ENCODE results near the gene KIAA1755.

DNA sequence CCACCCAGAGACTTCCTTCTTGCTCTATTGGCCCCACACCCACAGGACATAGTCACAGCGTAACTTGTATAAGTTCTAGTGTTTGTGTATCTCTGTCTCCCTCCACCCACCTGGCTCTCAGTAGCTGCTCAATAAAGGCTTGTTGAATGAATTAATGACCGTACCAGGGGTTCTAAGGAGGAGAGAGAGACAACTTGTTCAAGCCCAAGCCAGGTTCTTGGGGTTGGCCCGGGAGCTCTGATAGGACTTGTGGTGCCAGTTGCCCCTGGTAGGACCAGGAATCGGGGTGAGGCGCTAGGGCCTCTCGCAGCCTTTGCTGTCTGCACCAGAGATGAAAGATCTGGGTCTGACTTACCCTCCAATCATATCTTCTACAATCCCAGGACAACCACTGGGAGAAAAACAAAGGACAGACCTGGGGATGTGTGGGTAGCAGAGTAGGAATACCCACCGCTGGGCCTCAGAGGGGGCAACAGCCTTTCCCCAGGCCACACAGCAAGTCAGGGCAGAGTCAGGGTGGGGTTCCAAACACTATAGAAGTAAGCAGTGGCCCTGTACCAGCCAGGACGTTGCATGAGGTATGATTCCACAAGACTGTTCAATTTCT is 90.2 kb downstream of the KIAA1755 start:
- TF ChIP-seq, protein P1, sequence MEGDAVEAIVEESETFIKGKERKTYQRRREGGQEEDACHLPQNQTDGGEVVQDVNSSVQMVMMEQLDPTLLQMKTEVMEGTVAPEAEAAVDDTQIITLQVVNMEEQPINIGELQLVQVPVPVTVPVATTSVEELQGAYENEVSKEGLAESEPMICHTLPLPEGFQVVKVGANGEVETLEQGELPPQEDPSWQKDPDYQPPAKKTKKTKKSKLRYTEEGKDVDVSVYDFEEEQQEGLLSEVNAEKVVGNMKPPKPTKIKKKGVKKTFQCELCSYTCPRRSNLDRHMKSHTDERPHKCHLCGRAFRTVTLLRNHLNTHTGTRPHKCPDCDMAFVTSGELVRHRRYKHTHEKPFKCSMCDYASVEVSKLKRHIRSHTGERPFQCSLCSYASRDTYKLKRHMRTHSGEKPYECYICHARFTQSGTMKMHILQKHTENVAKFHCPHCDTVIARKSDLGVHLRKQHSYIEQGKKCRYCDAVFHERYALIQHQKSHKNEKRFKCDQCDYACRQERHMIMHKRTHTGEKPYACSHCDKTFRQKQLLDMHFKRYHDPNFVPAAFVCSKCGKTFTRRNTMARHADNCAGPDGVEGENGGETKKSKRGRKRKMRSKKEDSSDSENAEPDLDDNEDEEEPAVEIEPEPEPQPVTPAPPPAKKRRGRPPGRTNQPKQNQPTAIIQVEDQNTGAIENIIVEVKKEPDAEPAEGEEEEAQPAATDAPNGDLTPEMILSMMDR (conservative IDR thresholded peaks at IDR 0.05; ENCODE audit: low read depth, low read length) = no peak
- TF ChIP-seq BHLHE40 (IDR thresholded peaks at IDR 0.05; ENCODE audit: low read depth, low read length) (no peak), RAD21 (IDR thresholded peaks at IDR 0.05; ENCODE audit: low read length) (no peak), POLR2A (IDR thresholded peaks at IDR 0.05; ENCODE audit: low read depth, low read length) (no peak), MAFK (IDR thresholded peaks at IDR 0.05; ENCODE audit: low read depth, low read length) (no peak), CHD1 (IDR thresholded peaks at IDR 0.05; ENCODE audit: low read depth, low read length) (no peak)
- TF ChIP-seq, protein P2, sequence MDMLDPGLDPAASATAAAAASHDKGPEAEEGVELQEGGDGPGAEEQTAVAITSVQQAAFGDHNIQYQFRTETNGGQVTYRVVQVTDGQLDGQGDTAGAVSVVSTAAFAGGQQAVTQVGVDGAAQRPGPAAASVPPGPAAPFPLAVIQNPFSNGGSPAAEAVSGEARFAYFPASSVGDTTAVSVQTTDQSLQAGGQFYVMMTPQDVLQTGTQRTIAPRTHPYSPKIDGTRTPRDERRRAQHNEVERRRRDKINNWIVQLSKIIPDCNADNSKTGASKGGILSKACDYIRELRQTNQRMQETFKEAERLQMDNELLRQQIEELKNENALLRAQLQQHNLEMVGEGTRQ (IDR thresholded peaks at IDR 0.05; ENCODE audit: low read depth, low read length) = no peak

All from IMR-90 (cell line).